Small intestine (tissue), 7 donors: ENCODE measurements around the gene GPC2. TPM values are rescaled to one million over a fixed set of nuclear protein-coding genes. Genes with fewer than 3 reads are reported as not detected.
"Not testable (repeated sequence)": the region's sequence is repeated elsewhere in the genome, so short reads cannot be mapped to it uniquely, and the experiment has no call there.

ENCODE experiments used
- DNase-seq, 2 donors: peaks; one replicate each; pipeline versions ENCODE4 v3.0.0 to v3.0.0-alpha.2; 2013
- FAIRE-seq: peaks from 2 replicates; lab custom pipeline; 2012; peaks lifted over from hg19 to GRCh38; lab: Jason Lieb, UNC
- H3K27ac ChIP-seq, 3 donors: one replicate each; pipeline ENCODE4 v1.5.1; 2013; ENCODE audit warnings: low read length in 2 of 3, mild to moderate bottlenecking in 2 of 3, control low read depth in 1 of 3, inconsistent platforms in 1 of 3, low read depth in 1 of 3, moderate library complexity in 1 of 3
- H3K27me3 ChIP-seq, 3 donors: one replicate each; pipeline ENCODE4 v1.6.1; 2013; ENCODE audit warnings: low read length in 3 of 3, inconsistent platforms in 1 of 3; ENCODE audit not compliant: control insufficient read depth in 3 of 3, insufficient read depth in 3 of 3
- H3K36me3 ChIP-seq, 3 donors: one replicate each; pipeline ENCODE4 v1.6.1; 2013; ENCODE audit warnings: low read length in 3 of 3, inconsistent platforms in 1 of 3, low read depth in 1 of 3, mild to moderate bottlenecking in 1 of 3, moderate library complexity in 1 of 3; ENCODE audit not compliant: control insufficient read depth in 3 of 3, insufficient read depth in 2 of 3
- H3K4me1 ChIP-seq, 3 donors: one replicate each; pipeline ENCODE4 v1.6.1; 2013; ENCODE audit warnings: low read length in 2 of 3, inconsistent platforms in 1 of 3, low read depth in 1 of 3, mild to moderate bottlenecking in 1 of 3, moderate library complexity in 1 of 3; ENCODE audit not compliant: control insufficient read depth in 3 of 3, insufficient read depth in 2 of 3
- H3K4me3 ChIP-seq, 3 donors: one replicate each; pipeline ENCODE4 v1.5.1; 2013; ENCODE audit warnings: low read length in 3 of 3, control low read depth in 1 of 3, inconsistent platforms in 1 of 3, low read depth in 1 of 3, mild to moderate bottlenecking in 1 of 3, moderate library complexity in 1 of 3
- H3K9me3 ChIP-seq, 2 donors: one replicate each; pipeline ENCODE4 v1.6.1; 2013; ENCODE audit warnings: low read depth in 1 of 2, low read length in 1 of 2; ENCODE audit not compliant: control insufficient read depth in 2 of 2, insufficient read depth in 1 of 2
- WGBS, 3 donors: extraction: QIAGEN DNeasy Blood & Tissue Kit; methylation state at CpG; one replicate each; pipeline ENCODE4 v1.1.7; 2013; 5-methylcytosine and 5-hydroxymethylcytosine counted together
- polyA plus RNA-seq, 4 donors: library from polyadenylated mRNA; stranded (reverse) in 3 of 4; unstranded in 1 of 4; fragments of 200-250 nt in 3 of 4; fragments of 120-200 nt in 1 of 4; gene quantifications; one replicate each; pipeline versions ENCODE4 v1.2.1 to v1.2.3, GENCODE V29; 2013
- donor health status: healthy with polysubstance abuse.
- donor health status: control.
- donor health status: control.
- donor health status: Bipolar disorder and iron deficiency.
- donor health status: healthy.

Gene GPC2
- polyA plus RNA-seq, 4 donors, result 0.94 to 2.1 TPM; not detected in 2

DNA sequence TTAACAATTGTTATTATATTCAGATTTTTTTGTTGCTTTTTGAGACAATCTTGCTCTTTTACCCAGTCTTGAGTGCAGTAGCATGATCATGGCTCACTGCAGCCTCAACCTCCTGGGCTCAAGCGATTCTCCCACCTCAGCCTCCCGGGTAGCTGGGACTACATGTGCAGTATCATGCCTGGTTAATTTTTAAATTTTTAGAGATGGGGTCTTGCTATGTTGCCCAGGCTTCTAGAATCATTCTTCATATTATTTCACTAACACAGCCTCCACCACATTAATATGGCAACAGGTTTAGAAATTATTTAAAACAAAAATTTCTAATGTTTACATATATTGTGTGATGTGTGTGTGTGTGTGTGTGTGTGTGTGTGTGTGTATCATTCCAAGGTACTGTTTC is 29.9 kb downstream of the GPC2 start:
- H3K4me3 ChIP-seq, result no peak overlapping the region
- H3K9me3 ChIP-seq, result no peaks in the 10 kb centered on the region
- H3K27me3 ChIP-seq, result no peaks in the 10 kb centered on the region
- H3K27ac ChIP-seq, result no peak overlapping the region
- WGBS, 3 donors, result 96% methylated on average over 2 of the region's 2 CpGs
- DNase-seq (no peak), FAIRE-seq (no peak)
- H3K4me1 ChIP-seq, result peaks cover 0 to 7% (median 4%) of the 10 kb centered on the region in 3 donors
- peaks cover 0 to 7% (median 0%) of the 10 kb centered on the region in 3 donors for H3K36me3 ChIP-seq

DNA sequence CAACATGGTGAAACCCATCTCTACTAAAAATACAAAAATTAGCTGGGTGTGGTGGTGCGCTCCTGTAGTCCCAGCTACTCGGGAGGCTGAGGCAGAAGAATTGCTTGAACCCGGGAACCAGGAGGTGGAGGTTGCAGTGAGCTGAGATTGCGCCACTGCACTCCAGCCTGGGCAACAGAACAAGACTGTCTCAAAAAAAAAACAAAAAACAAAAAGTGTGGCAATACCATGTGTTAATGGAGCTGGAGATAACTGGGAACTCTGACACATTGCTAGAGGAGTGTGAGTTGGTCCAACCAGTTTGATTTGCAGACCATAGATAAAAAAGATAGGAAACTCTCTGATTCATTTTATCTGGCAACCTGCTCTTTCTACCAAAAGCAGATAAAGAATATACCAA is 30.8 kb downstream of the GPC2 start:
- 79 to 97% (median 88%) methylated on average over 4 of the region's 4 CpGs for WGBS, 3 donors
- not testable (repeated sequence) for FAIRE-seq

DNA sequence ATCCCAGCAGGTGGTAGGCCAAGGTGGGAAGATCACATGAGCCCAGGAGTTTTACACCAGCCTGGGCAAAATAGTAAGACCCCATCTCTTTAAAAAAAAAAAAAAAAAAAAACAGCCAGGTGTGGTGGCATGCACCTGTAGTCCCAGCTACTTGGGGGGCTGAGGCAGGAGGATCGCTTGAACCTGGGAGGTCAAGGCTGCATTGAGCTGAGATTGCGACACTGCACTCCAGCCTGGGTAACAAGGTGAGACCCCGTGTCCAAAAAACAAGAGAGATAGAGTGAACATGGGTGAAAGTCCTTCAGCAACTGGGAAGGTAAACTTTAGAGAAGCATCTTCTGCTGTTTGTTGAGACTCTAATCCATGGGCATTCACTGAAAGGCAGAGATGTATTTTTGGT is 34.7 kb downstream of the GPC2 start:
- 92 to 95% (median 94%) methylated on average over 3 of the region's 3 CpGs for WGBS, 3 donors
- Histone ChIP-seq H3K27ac (no peak overlapping the region), H3K9me3 (no peaks in the 10 kb centered on the region), H3K36me3 (no peaks in the 10 kb centered on the region), H3K4me3 (no peak overlapping the region), H3K27me3 (no peaks in the 10 kb centered on the region), H3K4me1 (peaks cover 0 to 7% (median 6%) of the 10 kb centered on the region in 3 donors)
- no peak for FAIRE-seq
- no peak for DNase-seq

More for the DNA sequence above, 30.8 kb downstream of the GPC2 start:
- H3K4me3 ChIP-seq, H3K36me3 ChIP-seq, H3K27ac ChIP-seq, H3K9me3 ChIP-seq, H3K27me3 ChIP-seq, DNase-seq: not testable (repeated sequence)
- H3K4me1 ChIP-seq, result peaks cover 0 to 11% (median 4%) of the 10 kb centered on the region in 3 donors

GRCh38 chr7:100141555-100141949 is 35.6 kb downstream of the GPC2 start:
- peak overlapping the region in 2 of 3 donors; percentile 55 to 94 for H3K27ac ChIP-seq
- peaks cover 0 to 7% (median 6%) of the 10 kb centered on the region in 3 donors for H3K4me1 ChIP-seq
- FAIRE-seq, result no peak
- no peaks in the 10 kb centered on the region for H3K27me3 ChIP-seq
- H3K36me3 ChIP-seq, result no peaks in the 10 kb centered on the region
- no peaks in the 10 kb centered on the region for H3K9me3 ChIP-seq
- no peak overlapping the region for H3K4me3 ChIP-seq
- peak; percentile 69 to 79 for DNase-seq
- 14 to 36% (median 32%) methylated on average over 3 of the region's 3 CpGs for WGBS, 3 donors

DNA sequence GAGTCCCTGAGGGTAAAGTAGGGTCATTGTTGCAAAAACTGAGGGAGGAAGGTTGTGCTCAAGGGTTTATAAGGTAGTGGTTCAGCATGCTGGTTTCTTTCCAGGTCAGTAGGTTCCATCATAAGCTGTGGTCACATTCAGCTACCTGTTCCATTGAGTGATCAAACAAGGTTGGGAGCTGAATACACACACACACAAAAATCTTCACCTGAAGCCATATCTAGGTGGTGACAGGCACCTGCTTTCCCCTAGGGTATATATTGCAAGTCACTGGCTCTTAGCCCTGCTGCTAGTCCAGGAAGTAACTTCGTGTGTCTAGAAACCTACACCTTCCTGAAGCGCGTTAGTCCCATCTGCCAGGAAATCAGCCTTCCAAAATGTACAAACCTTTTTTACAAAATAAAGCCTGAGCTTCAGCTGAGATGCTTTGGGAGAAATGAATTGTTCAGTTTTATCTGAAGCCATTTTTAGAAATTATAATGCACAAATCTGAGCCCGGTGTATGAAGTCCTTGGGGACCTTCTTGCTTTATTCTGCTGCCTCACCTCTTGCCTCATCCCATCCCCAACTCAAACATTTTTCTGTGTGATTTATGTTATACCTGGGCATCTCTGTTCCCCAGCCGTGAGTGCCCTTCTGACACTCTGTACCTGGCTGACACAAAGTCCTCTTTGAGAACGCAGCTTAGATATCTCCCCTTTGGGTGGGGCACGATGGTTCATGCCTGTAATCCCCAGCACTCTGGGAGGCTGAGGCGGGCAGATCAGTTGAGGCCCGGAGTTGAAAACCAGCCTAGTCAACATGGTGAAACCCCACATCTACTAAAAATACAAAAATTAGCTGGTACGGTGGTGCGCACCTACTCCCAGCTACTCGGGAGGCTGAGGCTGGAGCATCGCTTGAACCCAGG is 39.1 kb downstream of the GPC2 start:
- H3K27me3 ChIP-seq, result no peaks in the 10 kb centered on the region
- H3K4me1 ChIP-seq, result peaks cover 0 to 7% (median 6%) of the 10 kb centered on the region in 3 donors
- no peak overlapping the region for H3K4me3 ChIP-seq
- H3K9me3 ChIP-seq, result no peaks in the 10 kb centered on the region
- DNase-seq (peak in 1 of 2 donors; percentile 69), FAIRE-seq (no peak)
- 38 to 64% (median 56%) methylated on average over 13 of the region's 13 CpGs for WGBS, 3 donors
- no peak overlapping the region for H3K27ac ChIP-seq
- no peaks in the 10 kb centered on the region for H3K36me3 ChIP-seq

- H3K27ac ChIP-seq, result no peak overlapping the region
- FAIRE-seq (no peak), DNase-seq (peak; percentile 75 to 76)
- H3K36me3 ChIP-seq, result no peaks in the 10 kb centered on the region
- no peaks in the 10 kb centered on the region for H3K27me3 ChIP-seq
- peaks cover 3 to 12% (median 5%) of the 10 kb centered on the region in 3 donors for H3K4me1 ChIP-seq
- H3K9me3 ChIP-seq, result no peaks in the 10 kb centered on the region
- 9 to 19% (median 10%) methylated on average over 3 of the region's 3 CpGs for WGBS, 3 donors
- H3K4me3 ChIP-seq, result no peak overlapping the region
Observed at GRCh38 chr7:100132697-100133151, 44.5 kb downstream of the GPC2 start.

- 44 to 63% (median 49%) methylated on average over 7 of the region's 7 CpGs for WGBS, 3 donors
- no peak for DNase-seq
- no peaks in the 10 kb centered on the region for H3K36me3 ChIP-seq
- peaks cover 2 to 12% (median 5%) of the 10 kb centered on the region in 3 donors for H3K4me1 ChIP-seq
- no peak for FAIRE-seq
- no peaks in the 10 kb centered on the region for H3K27me3 ChIP-seq
- no peak overlapping the region for H3K4me3 ChIP-seq
- H3K9me3 ChIP-seq, result no peaks in the 10 kb centered on the region
- no peak overlapping the region for H3K27ac ChIP-seq
Observed at GRCh38 chr7:100132126-100132525, 45.1 kb downstream of the GPC2 start.

DNA sequence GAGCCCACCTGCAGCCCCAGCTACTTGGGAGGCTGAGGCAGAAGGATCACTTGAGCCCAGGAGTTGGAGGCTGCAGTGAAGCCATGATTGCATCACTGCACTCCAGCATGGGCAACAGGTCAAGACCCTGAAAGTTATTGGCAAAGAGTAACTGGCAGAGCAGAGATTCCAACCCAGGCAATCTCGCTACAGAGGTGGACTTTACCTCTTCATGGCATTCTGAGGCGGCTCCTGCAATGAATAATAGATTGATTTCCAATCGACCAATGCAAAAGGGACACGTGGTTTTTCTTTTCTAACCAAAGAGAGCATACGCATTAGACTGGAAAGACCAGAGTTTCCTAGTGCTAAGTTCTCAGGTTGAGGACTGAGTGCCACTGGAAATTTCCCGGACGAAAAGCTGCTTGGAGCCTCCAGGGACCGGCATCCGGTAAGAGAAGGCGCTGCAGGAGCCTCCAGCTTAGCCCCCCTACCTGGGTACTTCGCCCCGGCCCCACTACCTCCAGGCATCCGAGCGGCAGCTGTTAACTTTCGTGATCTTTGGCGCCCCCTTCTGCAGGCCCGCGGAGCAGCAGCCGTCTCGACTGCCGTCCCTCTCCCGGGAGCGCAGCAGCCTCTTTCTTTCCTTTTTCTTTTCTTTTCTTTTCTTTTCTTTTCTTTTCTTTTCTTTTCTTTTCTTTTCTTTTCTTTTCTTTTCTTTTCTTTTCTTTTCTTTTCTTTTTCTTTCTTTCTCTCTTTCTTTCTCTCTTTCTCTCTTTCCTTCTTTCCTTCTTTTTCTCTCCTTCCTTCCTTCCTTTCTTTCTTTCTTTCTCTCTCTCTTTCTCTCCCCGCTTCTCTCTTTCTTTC is 46.4 kb downstream of the GPC2 start:
- Histone ChIP-seq H3K4me3 (peak overlapping the region in 2 of 3 donors; percentile 19 to 46), H3K27me3 (no peaks in the 10 kb centered on the region), H3K4me1 (peaks cover 2 to 16% (median 5%) of the 10 kb centered on the region in 3 donors), H3K27ac (peak overlapping the region; percentile 48 to 76 (median 75)), H3K36me3 (no peaks in the 10 kb centered on the region), H3K9me3 (no peaks in the 10 kb centered on the region)
- 2 to 10% (median 6%) methylated on average over 24 of the region's 24 CpGs for WGBS, 3 donors
- DNase-seq (peak; percentile 90 to 93), FAIRE-seq (no peak)
